WERI-Rb-1 (cell line): ENCODE results near the gene GABRG3.

Experiments
- DNase-seq: peaks from one replicate; pipeline ENCODE4 v3.0.0-alpha.2; 2020
- H3K27ac ChIP-seq: fragments of 250-450 bp; sonication (Bioruptor Pico); 2 replicates; pipeline ENCODE4 v1.5.1; 2020; ENCODE audit warnings: mild to moderate bottlenecking, moderate library complexity
- H3K27me3 ChIP-seq: fragments of 250-450 bp; sonication (Bioruptor Pico); 2 replicates; pipeline ENCODE4 v1.5.1; 2021; ENCODE audit warnings: mild to moderate bottlenecking, low read depth, moderate library complexity; ENCODE audit not compliant: insufficient read depth, severe bottlenecking
- H3K36me3 ChIP-seq: fragments of 250-450 bp; sonication (Bioruptor Pico); 2 replicates; pipeline ENCODE4 v1.5.1; 2020; ENCODE audit warnings: mild to moderate bottlenecking, moderate library complexity
- H3K4me3 ChIP-seq: 2 replicates; pipeline ENCODE4 v1.5.1; 2011; ENCODE audit warnings: low read depth, mild to moderate bottlenecking, control low read depth, low read length
- H3K9me3 ChIP-seq: fragments of 250-450 bp; sonication (Bioruptor Pico); 2 replicates; pipeline ENCODE4 v1.5.1; 2021; ENCODE audit warnings: mild to moderate bottlenecking, moderate library complexity; ENCODE audit not compliant: severe bottlenecking
- TF ChIP-seq, protein P1 (sequence below): IDR thresholded peaks from 2 replicates; pipeline ENCODE4 v1.5.1; 2011; ENCODE audit warnings: low read depth, mild to moderate bottlenecking, control low read depth, inconsistent platforms, low read length

Gene GABRG3

DNA sequence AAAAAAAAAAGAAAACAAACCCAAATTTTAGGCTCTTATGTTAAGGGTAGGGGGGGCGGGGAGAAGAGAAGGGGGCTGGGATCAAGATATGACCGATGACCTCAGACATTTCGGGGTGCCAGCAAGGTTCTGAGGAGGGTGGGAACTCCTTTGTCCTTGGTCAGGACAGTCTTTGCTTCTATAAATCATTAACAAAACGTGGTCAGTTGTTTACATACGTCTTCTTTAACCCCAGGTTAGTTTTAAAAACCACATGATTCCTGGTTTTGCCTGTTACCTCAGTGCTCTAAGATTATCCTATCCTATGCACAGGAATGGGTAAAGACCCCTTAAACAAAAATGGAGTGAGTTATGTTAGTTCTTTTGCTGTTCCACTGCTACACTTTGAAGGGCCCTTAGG, 285.5 kb downstream of the GABRG3 start:
- no peaks in the 10 kb centered on the region for H3K36me3 ChIP-seq
- TF ChIP-seq, protein P1, sequence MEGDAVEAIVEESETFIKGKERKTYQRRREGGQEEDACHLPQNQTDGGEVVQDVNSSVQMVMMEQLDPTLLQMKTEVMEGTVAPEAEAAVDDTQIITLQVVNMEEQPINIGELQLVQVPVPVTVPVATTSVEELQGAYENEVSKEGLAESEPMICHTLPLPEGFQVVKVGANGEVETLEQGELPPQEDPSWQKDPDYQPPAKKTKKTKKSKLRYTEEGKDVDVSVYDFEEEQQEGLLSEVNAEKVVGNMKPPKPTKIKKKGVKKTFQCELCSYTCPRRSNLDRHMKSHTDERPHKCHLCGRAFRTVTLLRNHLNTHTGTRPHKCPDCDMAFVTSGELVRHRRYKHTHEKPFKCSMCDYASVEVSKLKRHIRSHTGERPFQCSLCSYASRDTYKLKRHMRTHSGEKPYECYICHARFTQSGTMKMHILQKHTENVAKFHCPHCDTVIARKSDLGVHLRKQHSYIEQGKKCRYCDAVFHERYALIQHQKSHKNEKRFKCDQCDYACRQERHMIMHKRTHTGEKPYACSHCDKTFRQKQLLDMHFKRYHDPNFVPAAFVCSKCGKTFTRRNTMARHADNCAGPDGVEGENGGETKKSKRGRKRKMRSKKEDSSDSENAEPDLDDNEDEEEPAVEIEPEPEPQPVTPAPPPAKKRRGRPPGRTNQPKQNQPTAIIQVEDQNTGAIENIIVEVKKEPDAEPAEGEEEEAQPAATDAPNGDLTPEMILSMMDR, result no peak
- no peaks in the 10 kb centered on the region for H3K27me3 ChIP-seq
- no peak overlapping the region for H3K27ac ChIP-seq
- H3K9me3 ChIP-seq, result no peaks in the 10 kb centered on the region
- H3K4me3 ChIP-seq, result no peak overlapping the region
- DNase-seq, result no peak

DNA sequence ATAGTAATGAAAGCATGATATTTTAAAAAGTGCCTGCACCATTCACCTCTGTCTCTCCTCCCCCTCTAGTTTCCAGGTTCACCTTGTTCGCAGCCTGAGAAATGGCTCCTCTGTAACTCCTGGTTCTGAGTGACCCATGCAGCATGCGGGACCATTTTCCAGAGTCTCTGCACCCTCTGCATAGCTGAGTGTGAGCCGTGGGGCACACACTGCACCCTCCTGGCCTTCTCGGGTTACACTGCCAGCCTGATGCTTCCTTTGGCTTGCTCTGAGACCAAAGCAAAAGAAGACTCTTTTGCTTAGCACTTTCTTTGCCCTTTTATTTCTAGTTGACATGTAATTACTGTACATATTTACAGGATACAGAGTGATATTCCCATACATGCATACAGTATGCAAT, 287.3 kb downstream of the GABRG3 start:
- no peak for DNase-seq
- Histone ChIP-seq H3K9me3 (no peaks in the 10 kb centered on the region), H3K27ac (no peak overlapping the region), H3K4me3 (no peak overlapping the region), H3K27me3 (no peaks in the 10 kb centered on the region), H3K36me3 (no peaks in the 10 kb centered on the region)
- TF ChIP-seq, protein P1, result no peak

DNA sequence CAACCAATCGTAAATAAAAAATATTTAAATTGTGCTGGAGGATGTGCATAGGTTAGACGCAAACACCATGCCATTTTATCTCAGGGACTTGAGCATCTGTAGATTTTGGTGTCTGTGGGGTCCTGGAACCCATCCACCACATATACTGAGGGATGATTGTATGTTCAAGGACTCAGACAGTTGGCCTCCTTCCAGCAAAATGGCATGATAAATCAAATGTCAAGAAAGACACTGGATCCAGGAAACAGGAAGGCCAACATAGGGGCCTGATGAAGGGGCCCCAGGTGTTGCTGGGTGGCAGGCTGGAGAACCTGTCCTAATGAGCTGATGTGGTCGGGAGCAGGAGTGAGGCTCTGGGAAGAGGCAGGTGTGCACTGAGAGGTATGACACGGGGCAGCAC, 289.5 kb downstream of the GABRG3 start:
- H3K4me3 ChIP-seq, result no peak overlapping the region
- H3K27ac ChIP-seq, result no peak overlapping the region
- H3K9me3 ChIP-seq, result no peaks in the 10 kb centered on the region
- H3K36me3 ChIP-seq, result no peaks in the 10 kb centered on the region
- no peaks in the 10 kb centered on the region for H3K27me3 ChIP-seq
- DNase-seq, result no peak
- TF ChIP-seq, protein P1, result no peak

DNA sequence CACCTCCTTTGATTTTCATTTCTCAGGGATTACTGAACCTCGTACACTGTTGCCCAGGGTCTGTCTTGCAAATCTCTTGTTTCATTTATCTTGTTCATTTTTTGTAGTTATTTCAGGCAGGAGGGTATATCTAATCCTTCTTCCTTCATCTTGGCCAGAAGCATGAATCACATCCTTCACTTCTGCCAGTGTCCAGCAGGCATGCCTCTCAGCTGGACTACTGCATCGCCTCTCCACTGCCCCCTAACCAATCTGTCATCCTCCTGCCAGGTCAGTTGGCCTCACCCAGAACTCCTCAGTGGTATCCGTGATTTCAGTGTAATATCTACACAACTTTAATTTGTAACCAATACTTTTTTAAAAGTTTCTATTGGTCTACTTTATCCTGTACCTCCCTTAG, 297.9 kb downstream of the GABRG3 start:
- Histone ChIP-seq H3K36me3 (no peaks in the 10 kb centered on the region), H3K4me3 (no peak overlapping the region), H3K27me3 (no peaks in the 10 kb centered on the region), H3K27ac (no peak overlapping the region), H3K9me3 (no peaks in the 10 kb centered on the region)
- TF ChIP-seq, protein P1, result no peak
- DNase-seq, result no peak

DNA sequence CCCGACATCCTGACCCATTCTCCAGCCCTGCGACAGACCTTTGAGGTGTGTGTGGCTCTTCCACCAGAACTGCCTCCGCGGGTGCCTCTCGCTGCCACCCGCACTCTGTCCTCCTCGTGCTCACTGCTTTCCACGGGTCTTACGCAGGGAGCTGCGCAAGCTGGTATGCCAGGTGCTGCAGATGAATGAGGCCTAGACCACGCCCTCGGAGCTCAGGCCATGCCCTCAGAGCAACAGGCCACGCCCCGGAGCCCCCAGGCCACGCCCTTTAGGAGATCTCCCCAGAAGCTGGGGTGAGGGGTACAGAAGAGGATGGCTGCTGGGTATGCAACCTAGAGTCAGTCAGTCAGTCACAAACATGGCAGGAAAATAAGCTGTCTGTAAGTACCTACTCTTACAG, 300.3 kb downstream of the GABRG3 start:
- H3K4me3 ChIP-seq, result no peak overlapping the region

DNA sequence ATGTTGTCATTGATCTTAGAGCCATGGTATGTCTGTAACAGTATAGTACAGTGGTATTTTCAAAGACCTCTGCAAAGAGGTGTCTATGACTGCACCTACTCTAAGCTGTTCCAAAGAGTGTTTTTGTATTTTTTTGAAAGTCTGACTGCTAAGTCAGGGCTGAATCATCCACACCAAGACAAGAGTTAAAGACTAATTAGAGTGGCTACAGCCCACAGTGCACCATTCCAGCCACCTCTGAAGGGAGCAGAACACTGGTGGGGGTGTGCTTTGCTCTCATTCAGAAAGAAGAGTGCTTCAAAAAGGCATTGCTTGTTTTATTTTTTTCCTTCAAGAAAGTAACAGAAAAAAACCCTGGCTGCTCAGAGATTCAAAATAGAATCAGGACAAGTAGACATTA, 301.4 kb downstream of the GABRG3 start:
- TF ChIP-seq, protein P1, result no peak
- Histone ChIP-seq H3K36me3 (no peaks in the 10 kb centered on the region), H3K4me3 (no peak overlapping the region), H3K27me3 (no peaks in the 10 kb centered on the region), H3K27ac (no peak overlapping the region), H3K9me3 (no peaks in the 10 kb centered on the region)
- DNase-seq, result no peak

More for the DNA sequence above, 300.3 kb downstream of the GABRG3 start:
- TF ChIP-seq, protein P1, result no peak
- Histone ChIP-seq H3K9me3 (no peaks in the 10 kb centered on the region), H3K27me3 (no peaks in the 10 kb centered on the region), H3K27ac (no peak overlapping the region), H3K36me3 (no peaks in the 10 kb centered on the region)
- no peak for DNase-seq
